ENCODE data around the gene ANP32A.

ANP32A gene

DNA sequence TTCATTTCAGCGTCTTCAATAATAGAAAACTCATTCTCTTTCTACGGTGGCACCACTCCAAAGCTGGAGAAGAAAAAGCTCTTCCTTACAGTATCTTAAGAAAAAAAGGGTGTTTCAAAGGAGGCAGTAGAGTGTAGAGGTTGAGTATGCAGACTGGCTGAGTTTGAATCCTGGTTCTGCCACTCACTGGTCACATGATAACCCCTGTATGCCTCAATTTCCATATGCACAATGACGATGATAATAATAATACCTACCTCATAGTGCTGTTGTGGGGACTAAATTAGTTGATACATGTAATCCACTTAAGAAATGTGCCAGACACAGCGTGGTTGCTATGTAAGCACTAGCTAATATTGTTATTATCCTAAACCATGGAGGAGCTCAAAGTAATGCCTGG lies 4.5 kb downstream of the ANP32A start:
- H4K8ac ChIP-seq (ENCODE audit: low read depth, low read length), result no peak overlapping the region
- peak overlapping the region; percentile 15 for H3K4me2 ChIP-seq (ENCODE audit: low read length)
- no peaks in the 10 kb centered on the region for H3K27me3 ChIP-seq (ENCODE audit: insufficient read depth, low read length, poor library complexity)
- H2AK5ac ChIP-seq (ENCODE audit: low read length), result no peak overlapping the region
- H3K79me2 ChIP-seq (ENCODE audit: control insufficient read depth, insufficient read depth, low read length), result peaks cover 83% of the 10 kb centered on the region
- no peaks in the 10 kb centered on the region for H3K36me3 ChIP-seq (ENCODE audit: control insufficient read depth, insufficient read depth, low read length)
- no peak overlapping the region for H3K4me3 ChIP-seq (ENCODE audit: low read length)
- H3K18ac ChIP-seq (ENCODE audit: low read length), result no peak overlapping the region
- no peak overlapping the region for H2BK15ac ChIP-seq (replicated peaks; ENCODE audit: low read depth)
- H3K23ac ChIP-seq (ENCODE audit: low read length), result no peak overlapping the region
- no peak overlapping the region for H2BK5ac ChIP-seq (ENCODE audit: low read length)
- peaks cover 24% of the 10 kb centered on the region for H3K79me1 ChIP-seq (ENCODE audit: low read length)
- H3K56ac ChIP-seq (ENCODE audit: low read length), result peak overlapping the region; percentile 50
- no peak overlapping the region for H4K5ac ChIP-seq (ENCODE audit: low read length)
- no peak for DNase-seq
- peaks cover 18% of the 10 kb centered on the region for H3K4me1 ChIP-seq (ENCODE audit: control insufficient read depth, low read depth, low read length)
- peak overlapping the region; percentile 19 for H3K9ac ChIP-seq (ENCODE audit: low read length)
- no peak overlapping the region for H2BK120ac ChIP-seq (ENCODE audit: low read depth, low read length)
- H3K4ac ChIP-seq (ENCODE audit: low read depth, low read length), result no peak overlapping the region
- WGBS (ENCODE audit: extremely low coverage, insufficient coverage, low lambda C conversion rate), result no CpG with 5 or more reads among the region's 4 CpGs
- no peak overlapping the region for H3K27ac ChIP-seq (ENCODE audit: low read depth, low read length)

- no peak overlapping the region for H3K27ac ChIP-seq (ENCODE audit: low read depth, low read length)
- no peak overlapping the region for H4K8ac ChIP-seq (ENCODE audit: low read depth, low read length)
- no peak overlapping the region for H3K4me3 ChIP-seq (ENCODE audit: low read length)
Observed at GRCh38 chr15:68815598-68815997, 5.1 kb downstream of the ANP32A start.

DNA sequence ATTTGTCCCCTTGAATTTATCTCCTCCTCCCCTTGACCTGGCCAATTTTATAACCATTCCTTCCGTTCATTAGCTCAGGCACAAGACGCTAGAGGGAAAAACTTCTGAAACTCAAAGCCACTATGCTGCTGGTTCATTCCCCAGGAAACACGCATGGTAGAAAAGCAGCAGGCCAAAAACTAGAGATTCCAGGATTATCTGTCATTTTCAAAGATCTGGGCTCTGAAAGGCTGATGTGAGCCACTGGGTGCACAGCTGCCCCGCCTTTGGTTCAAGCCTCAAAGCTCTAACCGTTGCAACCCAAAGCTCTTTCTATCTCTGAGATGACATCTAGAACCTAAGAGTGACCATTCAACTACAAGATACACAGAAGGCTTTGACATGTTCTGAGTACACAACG lies 6.1 kb downstream of the ANP32A start:
- Histone ChIP-seq H3K18ac (ENCODE audit: low read length) (no peak overlapping the region), H2AK5ac (ENCODE audit: low read length) (no peak overlapping the region), H3K27ac (ENCODE audit: low read depth, low read length) (no peak overlapping the region), H3K79me2 (ENCODE audit: control insufficient read depth, insufficient read depth, low read length) (peaks cover 89% of the 10 kb centered on the region), H3K4ac (ENCODE audit: low read depth, low read length) (no peak overlapping the region), H4K5ac (ENCODE audit: low read length) (no peak overlapping the region), H4K8ac (ENCODE audit: low read depth, low read length) (no peak overlapping the region), H3K36me3 (ENCODE audit: control insufficient read depth, insufficient read depth, low read length) (no peaks in the 10 kb centered on the region), H3K4me2 (ENCODE audit: low read length) (no peak overlapping the region), H2BK15ac (replicated peaks; ENCODE audit: low read depth) (no peak overlapping the region), H2BK5ac (ENCODE audit: low read length) (no peak overlapping the region), H3K4me1 (ENCODE audit: control insufficient read depth, low read depth, low read length) (peaks cover 18% of the 10 kb centered on the region), H3K27me3 (ENCODE audit: insufficient read depth, low read length, poor library complexity) (no peaks in the 10 kb centered on the region), H2BK120ac (ENCODE audit: low read depth, low read length) (no peak overlapping the region), H3K9ac (ENCODE audit: low read length) (peak overlapping the region; percentile 18), H3K23ac (ENCODE audit: low read length) (no peak overlapping the region), H3K56ac (ENCODE audit: low read length) (no peak overlapping the region), H3K4me3 (ENCODE audit: low read length) (no peak overlapping the region), H3K79me1 (ENCODE audit: low read length) (peaks cover 30% of the 10 kb centered on the region)
- no CpG with 5 or more reads among the region's 6 CpGs for WGBS (ENCODE audit: extremely low coverage, insufficient coverage, low lambda C conversion rate)
- no peak for DNase-seq

More at GRCh38 chr15:68815598-68815997, 5.1 kb downstream of the ANP32A start:
- Histone ChIP-seq H3K36me3 (ENCODE audit: control insufficient read depth, insufficient read depth, low read length) (no peaks in the 10 kb centered on the region), H3K56ac (ENCODE audit: low read length) (peak overlapping the region; percentile 50), H3K4me1 (ENCODE audit: control insufficient read depth, low read depth, low read length) (peaks cover 18% of the 10 kb centered on the region), H2BK120ac (ENCODE audit: low read depth, low read length) (no peak overlapping the region), H3K79me2 (ENCODE audit: control insufficient read depth, insufficient read depth, low read length) (peaks cover 88% of the 10 kb centered on the region), H3K18ac (ENCODE audit: low read length) (no peak overlapping the region), H4K5ac (ENCODE audit: low read length) (no peak overlapping the region), H3K4ac (ENCODE audit: low read depth, low read length) (no peak overlapping the region), H3K27me3 (ENCODE audit: insufficient read depth, low read length, poor library complexity) (no peaks in the 10 kb centered on the region), H3K4me2 (ENCODE audit: low read length) (peak overlapping the region; percentile 15), H2AK5ac (ENCODE audit: low read length) (no peak overlapping the region), H3K79me1 (ENCODE audit: low read length) (peaks cover 27% of the 10 kb centered on the region), H2BK5ac (ENCODE audit: low read length) (no peak overlapping the region), H3K9ac (ENCODE audit: low read length) (peak overlapping the region; percentile 19), H3K23ac (ENCODE audit: low read length) (peak overlapping the region; percentile 80), H2BK15ac (replicated peaks; ENCODE audit: low read depth) (no peak overlapping the region)
- DNase-seq, result no peak
- WGBS (ENCODE audit: extremely low coverage, insufficient coverage, low lambda C conversion rate), result no CpG with 5 or more reads among the region's 4 CpGs

DNA sequence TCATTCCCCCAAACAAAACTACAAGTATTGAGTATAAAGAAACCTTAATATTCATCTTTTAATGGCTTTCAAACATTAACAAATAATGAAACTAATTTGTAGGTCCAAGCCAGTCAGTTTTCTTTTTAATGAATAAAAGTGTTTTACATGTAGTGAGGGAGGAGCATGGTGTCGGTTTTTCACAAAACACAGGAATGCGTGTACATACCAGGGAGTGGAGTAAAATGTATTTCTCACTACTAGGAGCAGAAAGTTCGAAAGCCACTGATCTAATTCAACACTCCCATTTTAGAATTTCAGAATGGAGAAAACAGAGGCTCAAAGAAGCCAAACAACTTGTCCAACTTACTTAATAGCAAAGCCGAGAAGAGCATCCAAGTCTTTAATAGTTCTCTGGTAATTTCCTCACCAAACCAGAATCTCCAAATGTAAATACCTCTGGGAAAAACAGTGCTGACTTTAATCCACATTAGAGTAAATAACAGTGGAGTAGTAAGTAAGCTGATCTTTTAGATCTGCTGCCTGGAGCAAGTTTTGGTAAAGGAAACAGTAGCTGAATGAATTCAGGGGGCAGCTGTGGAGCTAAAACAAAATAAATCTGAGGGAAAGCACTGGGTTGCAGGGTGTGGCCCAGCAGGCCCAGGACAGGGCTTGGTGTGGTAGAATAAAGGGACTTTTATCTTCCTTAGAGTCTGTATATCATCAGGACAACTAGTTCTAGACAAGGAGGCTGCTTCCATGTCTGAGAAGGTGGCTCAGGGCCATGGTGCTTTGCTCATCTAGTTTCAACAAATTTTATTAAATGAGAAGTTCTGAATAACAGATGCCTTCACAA lies 7.9 kb downstream of the ANP32A start:
- Histone ChIP-seq H4K5ac (ENCODE audit: low read length) (no peak overlapping the region), H3K36me3 (ENCODE audit: control insufficient read depth, insufficient read depth, low read length) (no peaks in the 10 kb centered on the region), H3K4ac (ENCODE audit: low read depth, low read length) (no peak overlapping the region), H3K79me1 (ENCODE audit: low read length) (peaks cover 37% of the 10 kb centered on the region), H2BK120ac (ENCODE audit: low read depth, low read length) (no peak overlapping the region), H2BK5ac (ENCODE audit: low read length) (no peak overlapping the region), H2BK15ac (replicated peaks; ENCODE audit: low read depth) (no peak overlapping the region), H3K27me3 (ENCODE audit: insufficient read depth, low read length, poor library complexity) (no peaks in the 10 kb centered on the region), H4K8ac (ENCODE audit: low read depth, low read length) (no peak overlapping the region), H2AK5ac (ENCODE audit: low read length) (no peak overlapping the region), H3K27ac (ENCODE audit: low read depth, low read length) (no peak overlapping the region), H3K18ac (ENCODE audit: low read length) (no peak overlapping the region), H3K4me1 (ENCODE audit: control insufficient read depth, low read depth, low read length) (peaks cover 20% of the 10 kb centered on the region), H3K4me3 (ENCODE audit: low read length) (no peak overlapping the region), H3K56ac (ENCODE audit: low read length) (no peak overlapping the region), H3K4me2 (ENCODE audit: low read length) (no peak overlapping the region), H3K9ac (ENCODE audit: low read length) (no peak overlapping the region), H3K23ac (ENCODE audit: low read length) (no peak overlapping the region), H3K79me2 (ENCODE audit: control insufficient read depth, insufficient read depth, low read length) (peaks cover 93% of the 10 kb centered on the region)
- WGBS (ENCODE audit: extremely low coverage, insufficient coverage, low lambda C conversion rate), result no CpG with 5 or more reads among the region's 4 CpGs
- no peak for DNase-seq

GRCh38 chr15:68812069-68812468 lies 8.6 kb downstream of the ANP32A start:
- H3K4me1 ChIP-seq (ENCODE audit: control insufficient read depth, low read depth, low read length), result peaks cover 24% of the 10 kb centered on the region
- no peak overlapping the region for H2AK5ac ChIP-seq (ENCODE audit: low read length)
- no CpG with 5 or more reads among the region's 8 CpGs for WGBS (ENCODE audit: extremely low coverage, insufficient coverage, low lambda C conversion rate)
- H3K27ac ChIP-seq (ENCODE audit: low read depth, low read length), result no peak overlapping the region
- no peak overlapping the region for H4K5ac ChIP-seq (ENCODE audit: low read length)
- no peaks in the 10 kb centered on the region for H3K36me3 ChIP-seq (ENCODE audit: control insufficient read depth, insufficient read depth, low read length)
- no peak overlapping the region for H3K4me2 ChIP-seq (ENCODE audit: low read length)
- no peak overlapping the region for H2BK120ac ChIP-seq (ENCODE audit: low read depth, low read length)
- H3K18ac ChIP-seq (ENCODE audit: low read length), result no peak overlapping the region
- no peak for DNase-seq
- H3K79me2 ChIP-seq (ENCODE audit: control insufficient read depth, insufficient read depth, low read length), result peaks cover 94% of the 10 kb centered on the region
- peaks cover 40% of the 10 kb centered on the region for H3K79me1 ChIP-seq (ENCODE audit: low read length)
- no peak overlapping the region for H3K23ac ChIP-seq (ENCODE audit: low read length)
- no peak overlapping the region for H3K4me3 ChIP-seq (ENCODE audit: low read length)
- H3K4ac ChIP-seq (ENCODE audit: low read depth, low read length), result no peak overlapping the region
- no peak overlapping the region for H4K8ac ChIP-seq (ENCODE audit: low read depth, low read length)
- H2BK15ac ChIP-seq (replicated peaks; ENCODE audit: low read depth), result no peak overlapping the region
- H3K56ac ChIP-seq (ENCODE audit: low read length), result no peak overlapping the region
- H2BK5ac ChIP-seq (ENCODE audit: low read length), result no peak overlapping the region
- no peak overlapping the region for H3K9ac ChIP-seq (ENCODE audit: low read length)
- H3K27me3 ChIP-seq (ENCODE audit: insufficient read depth, low read length, poor library complexity), result no peaks in the 10 kb centered on the region
